ENCODE measurements around the gene SNCA.
A peak's percentile ranks its signal among the peaks of the same experiment; 100 is the strongest.

Gene SNCA

DNA sequence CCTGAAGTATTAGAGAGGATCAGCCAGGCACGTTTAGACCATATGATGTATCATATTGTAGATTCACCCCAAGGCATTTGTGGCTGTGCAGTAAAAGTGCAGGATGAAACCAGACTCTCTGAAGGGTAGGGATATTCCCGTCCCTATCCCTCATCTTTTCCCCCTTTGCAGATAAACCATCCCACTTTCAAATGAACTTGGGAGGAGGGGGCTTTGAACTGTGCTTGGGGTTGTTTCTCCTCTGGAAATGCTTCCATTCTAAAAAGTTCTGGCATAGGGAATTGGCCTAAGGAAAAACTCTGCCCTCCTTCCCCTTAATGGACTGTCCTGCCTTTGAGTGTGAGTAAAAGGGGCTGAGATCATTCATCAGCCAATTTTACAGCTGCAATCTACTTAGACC lies 23.8 kb downstream of the SNCA start:
- no peak for DNase-seq

- no peak for DNase-seq
Observed at GRCh38 chr4:89807441-89808140, 29.4 kb downstream of the SNCA start.

DNA sequence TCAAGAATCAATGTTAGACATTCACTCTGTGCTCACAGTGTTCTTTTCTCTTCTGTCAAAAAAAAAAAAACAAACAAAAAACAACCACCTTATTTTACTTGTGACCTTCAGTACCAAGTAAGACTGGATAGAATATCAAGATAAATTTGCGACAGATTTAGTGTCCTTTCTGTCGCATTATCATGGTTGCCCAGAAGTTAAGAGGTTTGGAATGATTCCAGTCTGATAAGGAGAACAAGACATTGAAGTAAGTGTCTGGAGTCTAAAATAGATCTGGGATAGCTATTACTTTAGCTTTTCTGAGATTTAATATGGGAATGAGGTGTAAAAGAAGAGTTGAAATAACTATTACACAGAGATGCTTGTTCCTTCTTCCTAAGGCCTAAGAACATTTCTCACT lies 31.7 kb downstream of the SNCA start:
- DNase-seq, result no peak

- no peak for DNase-seq
Observed at GRCh38 chr4:89803915-89804314, 33.0 kb downstream of the SNCA start.

DNA sequence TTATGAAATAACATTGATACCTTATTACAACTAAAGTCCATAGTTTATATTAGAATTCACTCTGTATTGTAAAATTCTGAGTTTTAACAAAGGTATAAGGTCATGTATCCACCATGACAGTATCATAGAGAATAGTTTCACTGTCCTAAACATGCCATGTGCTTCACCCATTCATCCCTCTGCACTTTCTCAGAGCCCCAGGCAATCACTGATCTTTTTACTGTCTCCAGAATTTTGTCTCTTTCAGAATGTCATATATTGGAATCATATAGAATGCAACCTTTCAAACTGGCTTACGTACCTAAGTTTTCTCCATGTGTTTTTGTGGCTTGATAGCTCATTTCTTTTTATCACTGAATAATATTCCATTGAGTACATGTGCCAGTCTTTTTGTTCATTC lies 33.9 kb downstream of the SNCA start:
- DNase-seq, result no peak

DNA sequence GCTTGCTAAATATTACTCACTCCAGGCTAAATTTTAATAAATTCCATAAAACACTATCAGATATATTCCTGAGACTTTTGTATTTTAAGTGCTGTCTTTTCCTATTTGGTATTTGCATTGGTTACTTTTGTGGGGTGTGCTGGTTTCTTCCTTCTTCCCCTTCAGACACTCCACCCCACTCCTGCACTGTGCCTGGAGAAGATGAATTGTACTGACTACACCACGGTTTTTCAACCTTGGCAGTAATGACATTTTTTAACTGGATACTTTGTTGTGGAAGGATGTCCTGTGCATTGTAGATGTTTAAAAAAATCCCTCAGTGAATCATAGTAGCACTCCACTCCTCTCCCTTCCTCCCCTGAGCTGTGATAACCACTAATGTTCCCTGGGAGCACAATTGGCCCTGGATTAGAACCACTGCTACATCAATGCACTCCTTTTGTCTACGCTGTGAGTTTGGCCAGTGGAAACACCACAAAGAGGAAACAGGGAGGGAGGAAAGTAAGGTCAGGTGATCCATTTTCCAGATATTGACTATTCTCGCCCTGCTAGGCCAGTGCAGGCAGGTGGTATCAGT lies 36.3 kb downstream of the SNCA start:
- no peak for DNase-seq

- no peak for DNase-seq
Observed at GRCh38 chr4:89800012-89800516, 36.9 kb downstream of the SNCA start.

GRCh38 chr4:89799071-89799470 lies 37.9 kb downstream of the SNCA start:
- DNase-seq, result no peak

DNA sequence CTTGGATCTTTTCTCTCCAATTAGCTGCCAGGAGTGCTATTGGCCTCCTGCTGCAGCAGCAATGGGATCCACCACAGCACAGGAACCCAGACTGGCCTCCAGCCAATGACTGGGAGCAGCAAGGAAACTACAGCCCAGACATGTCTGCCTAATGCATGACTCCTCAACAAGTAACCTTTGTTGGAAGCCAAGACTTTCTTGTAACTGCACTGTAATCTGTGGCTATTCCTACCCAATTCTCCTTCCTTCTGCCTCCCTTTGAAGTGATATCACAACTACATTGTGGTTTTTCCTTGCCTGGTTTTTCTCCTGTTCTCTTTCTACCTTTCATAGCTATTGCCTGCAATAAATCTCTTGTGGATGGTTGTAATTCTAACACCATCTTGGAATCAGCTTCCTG lies 39.8 kb downstream of the SNCA start:
- DNase-seq, result no peak

DNA sequence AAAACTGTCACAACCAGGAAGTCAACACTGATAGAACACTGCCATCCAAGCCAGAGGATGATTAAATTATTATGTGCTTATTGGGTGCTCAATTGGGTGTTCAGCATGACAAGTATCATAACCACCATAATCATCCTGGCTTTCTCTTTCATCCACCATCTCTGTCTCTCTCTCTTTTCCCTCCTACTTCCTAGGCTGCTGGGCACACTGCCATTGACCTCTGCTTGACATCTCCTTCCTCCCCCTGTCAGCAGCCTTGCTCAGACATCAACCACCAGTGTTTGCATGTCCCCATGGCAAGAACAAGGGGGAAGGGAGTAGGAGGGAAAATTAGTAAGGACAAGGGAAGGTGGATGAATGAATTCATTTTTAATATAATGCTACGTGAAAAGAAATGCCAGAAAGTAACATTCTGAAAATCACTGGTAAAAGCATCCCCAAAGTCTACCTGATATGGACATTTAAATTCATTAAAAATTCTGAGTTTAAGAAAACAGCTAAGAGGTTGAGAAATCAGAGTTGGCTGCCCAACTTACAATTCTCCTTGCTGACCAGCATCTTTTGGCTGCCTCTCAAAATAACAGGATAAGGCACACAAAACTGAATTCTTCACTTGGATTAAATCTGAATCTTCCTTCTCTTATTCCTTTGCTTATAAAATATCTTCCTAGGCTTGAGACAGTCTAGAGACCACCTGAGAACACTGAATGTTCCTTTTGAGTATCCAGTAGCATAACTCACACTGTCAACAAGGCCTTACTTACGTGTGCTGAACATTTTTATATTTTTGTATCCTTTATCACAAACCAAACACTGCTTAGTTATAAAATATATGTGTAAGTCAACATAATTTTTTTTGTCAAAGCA lies 48.5 kb downstream of the SNCA start:
- DNase-seq, result peak in 1 of 2 experiments; percentile 19

GRCh38 chr4:89784686-89785231 lies 52.2 kb downstream of the SNCA start:
- no peak for DNase-seq

- no peak for DNase-seq
Observed at GRCh38 chr4:89781321-89781720, 55.6 kb downstream of the SNCA start.

DNA sequence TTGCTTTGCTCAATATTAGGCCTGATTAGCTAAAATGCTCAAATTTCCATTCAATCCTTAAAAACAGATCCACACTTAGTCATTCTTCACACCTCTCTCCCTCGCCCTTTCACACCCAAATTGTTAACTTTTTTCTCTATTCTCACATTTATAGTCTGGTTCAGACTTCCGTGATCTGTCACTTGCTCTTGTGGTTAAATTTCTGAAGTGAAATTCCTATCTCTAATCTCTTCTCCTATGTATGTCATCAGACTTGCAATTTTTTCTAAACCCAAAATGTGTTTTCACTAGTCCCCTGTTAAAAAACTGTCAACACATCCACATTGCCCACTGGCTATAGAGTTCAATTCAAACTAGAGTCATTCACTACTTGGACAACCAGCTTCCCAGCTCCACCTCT lies 63.2 kb downstream of the SNCA start:
- no peak for DNase-seq

- DNase-seq, result no peak
Observed at GRCh38 chr4:89769856-89770255, 67.1 kb downstream of the SNCA start.

DNA sequence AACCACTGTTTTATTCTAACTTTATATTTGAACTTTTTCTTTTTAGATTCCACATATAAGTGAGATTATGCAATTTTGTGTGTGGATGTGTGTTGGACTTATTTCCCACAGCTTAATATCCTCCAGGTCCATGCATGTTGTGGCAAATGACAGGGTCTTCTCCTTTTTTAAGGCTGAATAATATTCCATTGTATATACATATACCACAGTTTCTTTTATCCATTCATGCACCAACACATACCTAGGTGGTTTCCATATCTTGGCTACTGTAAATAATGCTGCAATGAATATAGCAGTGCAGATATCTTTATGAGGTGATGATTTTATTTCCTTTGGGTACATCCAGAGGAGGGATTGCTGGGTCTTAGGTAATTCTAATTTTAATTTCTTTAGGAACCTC lies 69.0 kb downstream of the SNCA start:
- DNase-seq, result no peak

GRCh38 chr4:89765966-89766365 lies 71.0 kb downstream of the SNCA start:
- no peak for DNase-seq

- no peak for DNase-seq
Observed at GRCh38 chr4:89765528-89765927, 71.4 kb downstream of the SNCA start.

DNA sequence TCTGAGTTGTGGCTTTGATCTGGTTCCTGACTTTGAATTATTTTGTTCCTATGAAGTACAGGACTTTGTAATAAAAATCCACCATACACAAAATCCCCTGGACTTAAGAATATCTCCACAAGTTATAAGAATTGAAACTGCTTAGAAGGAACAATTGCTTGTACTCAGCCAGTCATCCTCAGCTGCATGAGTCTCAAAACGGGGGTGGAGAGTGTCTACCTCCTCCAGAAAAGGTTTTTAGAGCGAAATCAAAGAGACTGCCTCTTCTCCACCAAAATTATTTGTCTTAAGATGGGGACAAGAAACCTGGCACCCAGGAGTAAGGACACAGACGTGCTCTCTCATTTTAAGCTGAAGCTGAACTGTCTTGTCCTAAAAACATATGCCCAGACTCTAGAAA lies 74.7 kb downstream of the SNCA start:
- DNase-seq, result no peak

- no peak for DNase-seq
Observed at GRCh38 chr4:89759426-89759825, 77.5 kb downstream of the SNCA start.

GRCh38 chr4:89757154-89757719 lies 79.7 kb downstream of the SNCA start:
- peak; percentile 77 to 91 for DNase-seq

GRCh38 chr4:89755220-89755619 lies 81.7 kb downstream of the SNCA start:
- DNase-seq, result no peak

- DNase-seq, result no peak
Observed at GRCh38 chr4:89754531-89754930, 82.4 kb downstream of the SNCA start.

DNA sequence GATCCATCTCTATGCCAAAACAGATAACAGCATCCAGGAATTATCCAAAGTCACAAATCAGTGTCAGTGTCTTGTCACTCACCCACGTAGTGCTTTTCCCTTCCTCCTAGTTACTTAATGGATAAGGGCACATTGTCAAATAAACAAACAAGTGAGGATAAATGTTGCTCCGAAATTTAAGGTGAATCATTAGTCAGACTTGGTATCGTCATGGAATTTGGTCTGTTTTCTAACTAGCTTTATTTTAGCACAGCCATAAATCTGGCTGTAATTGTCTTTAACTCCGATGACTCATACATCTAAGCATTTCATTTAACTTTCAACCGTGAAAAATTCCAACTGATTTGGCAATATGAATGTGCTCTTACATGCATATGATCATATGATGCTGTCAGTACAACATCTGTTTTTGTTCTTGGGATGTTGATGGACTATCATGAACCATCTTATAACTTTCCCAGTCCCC lies 83.3 kb downstream of the SNCA start:
- DNase-seq, result no peak
